H1 (cell line): ENCODE results near the gene GPR162. TPM values are rescaled to one million over a fixed set of nuclear protein-coding genes. Genes with fewer than 3 reads are reported as not detected.

Experiments
- CEBPB ChIP-seq: IDR thresholded peaks from 2 replicates; pipeline ENCODE4 v1.6.1; 2012; ENCODE audit warnings: low read depth, low read length
- SIX5 ChIP-seq: IDR thresholded peaks from 2 replicates; pipeline ENCODE4 v1.6.1; 2011; ENCODE audit warnings: mild to moderate bottlenecking, low read depth, low read length
- polyA plus RNA-seq, 7 experiments: library from polyadenylated mRNA; depleted of rRNA in 3 of 7; stranded (reverse) in 5 of 7; unstranded in 2 of 7; fragments of >200 nt in 5 of 7; fragments of 200-250 nt in 2 of 7; gene quantifications; 1 replicate in 5 of 7; 2 replicates in 1 of 7; 4 replicates in 1 of 7; pipeline versions ENCODE4 v1.2.1 to v1.2.3, GENCODE V29; 2011 to 2013; ENCODE audit warnings: missing spikeins in 2 of 7, mixed read lengths in 2 of 7
- total RNA-seq: library from RNA; stranded (reverse); fragmentation: NEBNext Ultra II Directional; extraction: Animal tissue kit (Norgen Biotek cat#: 25700); gene quantifications from 2 replicates; pipeline ENCODE4 v1.2.1, GENCODE V29; 2021
- TF ChIP-seq, protein P1 (sequence below), 3 experiments: IDR thresholded peaks; 1 replicate in 2 of 3; 2 replicates in 1 of 3; pipeline versions ENCODE4 v1.5.1 to v1.6.1; 2011; ENCODE audit warnings: low read length in 3 of 3, mild to moderate bottlenecking in 3 of 3, inconsistent platforms in 2 of 3, low read depth in 1 of 3, moderate library complexity in 1 of 3; ENCODE audit not compliant: insufficient read depth in 1 of 3; ENCODE audit errors: control extremely low read depth in 1 of 3

The GPR162 gene
- total and polyA plus RNA-seq, 2 of the 8 experiments (the other 6 are each of a cell fraction or from before 2014, with no cell fraction given), result 7.3 to 8.8 TPM

DNA sequence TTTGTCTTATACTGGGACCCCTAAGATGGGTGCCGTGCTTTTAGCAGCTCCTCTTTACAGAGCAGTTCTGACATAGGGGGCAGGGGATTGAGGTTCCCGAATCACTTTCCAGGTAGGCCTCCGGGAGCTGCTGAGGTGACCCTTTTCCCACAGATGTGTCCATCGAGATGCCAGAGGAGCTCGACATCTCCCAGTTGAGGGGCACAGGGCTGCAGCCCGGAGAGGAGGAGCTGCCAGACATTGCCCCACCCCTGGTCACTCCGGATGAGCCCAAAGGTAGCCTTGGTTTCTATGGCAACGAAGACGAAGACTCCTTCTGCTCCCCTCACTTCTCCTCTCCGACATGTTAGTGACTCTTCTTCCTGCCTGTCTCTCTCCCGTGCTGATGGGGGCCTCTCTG lies 41.4 kb downstream of the GPR162 start (continued):
- TF ChIP-seq, protein P1, sequence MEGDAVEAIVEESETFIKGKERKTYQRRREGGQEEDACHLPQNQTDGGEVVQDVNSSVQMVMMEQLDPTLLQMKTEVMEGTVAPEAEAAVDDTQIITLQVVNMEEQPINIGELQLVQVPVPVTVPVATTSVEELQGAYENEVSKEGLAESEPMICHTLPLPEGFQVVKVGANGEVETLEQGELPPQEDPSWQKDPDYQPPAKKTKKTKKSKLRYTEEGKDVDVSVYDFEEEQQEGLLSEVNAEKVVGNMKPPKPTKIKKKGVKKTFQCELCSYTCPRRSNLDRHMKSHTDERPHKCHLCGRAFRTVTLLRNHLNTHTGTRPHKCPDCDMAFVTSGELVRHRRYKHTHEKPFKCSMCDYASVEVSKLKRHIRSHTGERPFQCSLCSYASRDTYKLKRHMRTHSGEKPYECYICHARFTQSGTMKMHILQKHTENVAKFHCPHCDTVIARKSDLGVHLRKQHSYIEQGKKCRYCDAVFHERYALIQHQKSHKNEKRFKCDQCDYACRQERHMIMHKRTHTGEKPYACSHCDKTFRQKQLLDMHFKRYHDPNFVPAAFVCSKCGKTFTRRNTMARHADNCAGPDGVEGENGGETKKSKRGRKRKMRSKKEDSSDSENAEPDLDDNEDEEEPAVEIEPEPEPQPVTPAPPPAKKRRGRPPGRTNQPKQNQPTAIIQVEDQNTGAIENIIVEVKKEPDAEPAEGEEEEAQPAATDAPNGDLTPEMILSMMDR (IDR thresholded peaks at IDR 0.05; ENCODE audit: control extremely low read depth in 1 of 3, insufficient read depth in 1 of 3, low read depth in 1 of 3, low read length in 3 of 3), result no peak
- no peak for TF ChIP-seq SIX5
- TF ChIP-seq CEBPB, result no peak
